GM18511 (cell line): ENCODE results near the gene HIPK2.
"Not testable (repeated sequence)": the region's sequence is repeated elsewhere in the genome, so short reads cannot be mapped to it uniquely, and the experiment has no call there.

ENCODE experiments used
- ATAC-seq: cut with Tn5 transposase; IDR thresholded peaks from one replicate; pipeline ENCODE4 v1.9.1; 2021; ENCODE audit warnings: mild to moderate bottlenecking, moderate library complexity; ENCODE audit not compliant: unreplicated experiment

The HIPK2 gene

DNA sequence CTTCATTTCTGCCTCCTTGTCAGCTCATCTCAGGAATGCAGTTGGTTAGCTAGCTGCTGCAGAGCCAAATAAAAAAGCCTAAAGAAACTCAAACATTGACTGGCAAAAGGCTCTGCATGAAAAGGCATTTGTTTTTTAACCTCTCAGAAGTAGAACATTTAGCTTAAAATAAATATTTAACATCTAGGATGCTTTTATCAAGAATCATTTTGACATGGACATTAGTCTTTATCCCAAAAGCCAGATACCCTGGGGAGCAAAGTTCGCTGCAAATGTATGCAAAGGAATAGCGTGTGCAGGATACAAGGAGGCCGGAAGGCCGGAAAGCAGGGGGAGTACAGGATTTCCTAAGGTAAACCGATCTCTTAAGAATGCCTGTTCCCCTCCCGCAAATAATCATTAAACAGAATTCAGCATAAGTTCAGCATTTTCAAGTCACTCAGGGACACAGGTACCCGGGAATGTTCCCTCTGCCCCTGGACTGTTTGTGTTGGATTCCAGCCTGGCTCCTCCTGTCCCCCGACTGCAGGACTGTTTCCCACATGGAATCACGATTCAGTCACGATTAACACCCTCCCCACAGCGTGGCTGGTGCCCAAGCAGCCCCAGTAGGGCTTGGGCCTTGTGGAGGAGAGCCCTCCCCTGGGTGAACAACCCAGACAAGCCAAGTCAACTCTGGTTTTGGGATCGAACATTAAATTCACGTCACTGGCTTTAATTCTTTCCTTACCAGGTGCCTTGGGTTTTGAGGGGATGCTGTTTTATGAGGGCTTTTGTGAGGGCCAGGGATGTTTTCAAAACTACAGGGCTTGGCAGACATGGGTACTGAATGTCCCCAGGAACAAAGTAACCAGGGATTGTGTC is 97.8 kb downstream of the HIPK2 start:
- ATAC-seq: no peak

DNA sequence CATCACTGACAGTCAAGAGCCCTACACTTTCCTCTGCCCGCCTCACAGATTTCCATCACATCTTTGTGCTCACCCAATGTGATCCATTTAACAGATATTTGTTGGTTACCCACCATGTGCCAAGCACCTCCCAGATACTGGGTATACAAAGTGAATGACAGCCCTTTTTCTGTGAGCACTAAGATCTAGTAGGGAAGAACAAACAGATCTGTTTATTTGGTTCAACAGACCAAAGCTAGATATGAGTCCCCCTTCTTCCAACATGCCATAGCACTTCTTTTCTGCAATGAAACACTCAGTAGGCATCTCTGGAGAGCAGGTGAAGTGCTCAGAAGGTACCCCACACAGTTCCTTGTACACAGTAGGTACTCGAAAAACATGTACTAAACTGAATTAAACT is 101.4 kb downstream of the HIPK2 start:
- ATAC-seq: no peak

DNA sequence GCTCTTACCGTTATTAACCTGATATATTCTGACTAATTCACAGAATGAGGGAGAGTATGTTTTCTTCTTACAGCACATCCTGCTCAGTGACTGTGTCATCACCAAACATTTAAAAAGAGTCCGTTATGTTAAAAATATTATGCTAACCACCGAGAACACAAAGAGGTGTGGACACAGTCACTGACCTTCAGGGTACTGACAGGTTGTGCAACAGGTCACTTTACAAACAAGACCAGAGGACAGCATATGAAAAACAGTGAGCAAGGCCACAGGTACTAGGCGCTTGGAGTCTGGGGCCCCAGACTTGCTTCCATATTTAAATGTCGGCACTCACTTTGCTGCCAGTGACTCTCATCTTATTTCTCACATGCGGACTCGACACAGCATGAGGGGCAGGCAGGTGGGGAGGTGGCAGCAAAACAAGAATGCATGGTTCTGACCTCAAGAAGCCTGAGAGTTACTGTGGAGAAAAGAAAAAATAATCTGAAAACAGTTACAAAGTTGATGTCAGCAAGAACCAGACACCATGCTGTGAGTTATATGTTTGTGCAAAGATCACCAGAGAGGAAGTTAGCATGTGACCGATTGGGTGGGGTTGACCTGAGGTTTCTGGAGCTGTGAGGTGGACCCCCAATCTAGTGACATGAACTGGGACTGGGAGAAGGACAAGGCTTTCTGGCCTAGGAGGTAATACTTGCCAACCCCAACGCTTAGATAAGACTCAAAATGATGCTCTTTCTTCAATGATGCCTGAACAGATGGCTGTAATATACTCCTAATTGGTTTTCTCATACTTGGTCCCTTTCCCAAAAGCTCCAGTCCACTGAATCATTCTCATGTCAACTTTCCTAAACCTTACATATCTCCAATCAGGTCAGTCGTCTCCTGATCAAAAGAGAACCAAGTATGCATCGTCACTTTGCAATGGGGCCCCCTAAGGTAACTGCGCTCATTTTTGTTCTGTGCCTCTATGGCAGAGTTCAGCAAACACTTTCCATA is 102.4 kb downstream of the HIPK2 start:
- no peak for ATAC-seq

DNA sequence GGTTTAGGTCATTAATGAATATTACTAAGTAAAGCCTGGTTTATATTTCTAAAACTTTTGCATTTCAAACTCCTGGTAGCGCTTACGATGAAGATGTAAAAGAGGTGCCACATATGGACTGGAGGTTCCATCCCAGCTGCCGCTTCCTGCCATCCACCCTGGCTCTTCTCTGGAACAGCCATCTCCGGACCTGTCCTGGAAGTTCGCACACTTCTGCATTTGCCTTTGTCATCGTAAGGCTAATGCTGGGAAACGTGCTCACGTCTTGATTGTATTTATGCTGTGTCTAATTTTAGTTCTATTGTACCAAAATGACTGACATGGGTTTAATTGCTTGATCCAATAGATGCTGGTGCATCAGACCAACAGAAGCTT is 103.1 kb downstream of the HIPK2 start:
- ATAC-seq: no peak

DNA sequence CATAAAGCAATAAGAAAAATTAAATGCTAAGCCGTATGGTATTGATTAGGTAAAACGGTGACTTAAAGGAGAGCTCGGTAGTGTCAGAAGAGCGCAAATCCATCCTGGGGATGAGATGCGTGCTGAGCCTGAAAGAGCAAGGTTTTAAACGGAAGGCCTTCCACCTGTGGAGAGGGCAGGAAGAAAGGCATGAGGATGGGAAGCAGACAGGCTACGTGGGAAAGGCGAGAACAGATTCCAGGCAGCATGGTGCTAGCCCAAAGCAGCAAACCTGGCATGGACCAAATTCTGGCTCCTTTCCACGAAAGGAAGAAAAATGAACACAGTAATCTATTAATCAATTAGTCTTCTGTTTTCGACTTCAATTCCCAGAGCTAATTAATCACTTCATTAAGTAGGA is 103.5 kb downstream of the HIPK2 start:
- ATAC-seq: no peak

DNA sequence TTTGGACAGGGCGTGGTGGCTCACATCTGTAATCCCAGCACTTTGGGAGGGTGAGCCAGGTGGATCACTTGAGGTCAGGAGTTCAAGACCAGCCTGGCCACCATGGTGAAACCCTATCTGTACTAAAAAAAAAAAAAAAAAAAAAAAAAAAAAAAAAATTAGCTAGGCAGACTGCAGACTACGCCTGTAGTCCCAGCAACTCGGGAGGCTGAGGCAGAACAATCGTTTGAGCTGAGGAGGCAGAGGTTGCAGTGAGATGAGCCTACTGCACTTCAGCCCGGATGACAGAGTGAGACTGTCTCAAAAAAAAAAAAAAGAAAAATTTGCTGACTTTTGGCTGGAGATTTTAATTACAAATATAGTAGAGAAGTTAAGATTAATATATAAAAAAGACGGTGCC is 104.0 kb downstream of the HIPK2 start:
- no peak for ATAC-seq

DNA sequence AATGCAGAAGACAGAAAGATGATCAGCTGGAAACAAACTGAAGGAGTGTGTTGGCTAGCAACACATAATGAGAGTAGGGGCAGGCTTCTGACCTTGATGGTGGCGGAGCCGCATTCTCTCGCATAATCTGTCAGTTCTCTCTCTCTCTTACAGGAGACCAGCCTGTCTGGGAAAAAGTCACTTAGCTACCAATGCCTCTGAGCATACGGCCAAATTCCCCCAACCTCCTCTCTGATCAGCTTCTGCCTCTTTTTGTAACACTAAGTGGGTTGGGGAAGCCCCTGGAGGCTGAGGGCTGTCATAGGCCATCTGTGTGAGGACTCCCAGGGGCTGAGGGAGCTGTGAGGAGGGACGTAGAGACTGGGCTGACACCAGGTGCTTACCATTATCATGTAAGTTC is 104.6 kb downstream of the HIPK2 start:
- ATAC-seq: peak; percentile 88

DNA sequence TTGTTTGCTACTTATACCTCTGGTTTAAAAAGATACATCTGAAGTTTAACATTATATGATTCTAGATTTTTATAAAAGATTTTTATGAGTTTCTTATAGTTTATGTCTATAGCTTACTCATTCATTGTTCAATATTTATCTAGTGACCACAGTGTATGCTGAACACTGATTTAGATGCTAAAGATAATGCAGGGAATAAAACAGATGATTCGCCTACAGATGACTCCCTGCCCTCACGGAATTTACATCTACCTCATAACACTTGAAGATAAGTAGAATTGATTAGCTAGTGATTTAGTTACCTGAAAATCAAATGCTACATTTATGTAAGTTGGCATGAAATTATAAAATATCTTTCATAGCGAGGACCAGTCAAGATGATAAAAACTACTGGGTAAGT is 105.8 kb downstream of the HIPK2 start:
- ATAC-seq: no peak

DNA sequence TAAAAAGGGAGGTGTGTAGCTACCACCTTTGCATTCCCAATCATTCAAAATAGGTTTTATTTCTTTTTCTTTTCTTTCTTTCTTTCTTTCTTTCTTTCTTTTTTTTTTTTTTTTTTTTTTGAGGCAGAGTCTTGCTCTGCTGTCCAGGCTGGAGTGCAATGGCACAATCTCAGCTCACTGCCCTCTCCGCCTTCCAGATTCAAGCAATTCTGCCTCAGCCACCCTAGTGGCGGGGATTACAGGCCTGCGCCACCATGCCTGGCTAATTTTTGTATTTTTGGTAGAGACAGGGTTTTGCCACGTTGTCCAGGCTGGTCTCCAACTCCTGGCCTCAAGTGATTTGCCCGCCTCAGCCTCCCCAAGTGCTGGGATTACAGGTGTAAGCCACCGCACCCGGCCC is 107.1 kb downstream of the HIPK2 start:
- not testable (repeated sequence) for ATAC-seq

DNA sequence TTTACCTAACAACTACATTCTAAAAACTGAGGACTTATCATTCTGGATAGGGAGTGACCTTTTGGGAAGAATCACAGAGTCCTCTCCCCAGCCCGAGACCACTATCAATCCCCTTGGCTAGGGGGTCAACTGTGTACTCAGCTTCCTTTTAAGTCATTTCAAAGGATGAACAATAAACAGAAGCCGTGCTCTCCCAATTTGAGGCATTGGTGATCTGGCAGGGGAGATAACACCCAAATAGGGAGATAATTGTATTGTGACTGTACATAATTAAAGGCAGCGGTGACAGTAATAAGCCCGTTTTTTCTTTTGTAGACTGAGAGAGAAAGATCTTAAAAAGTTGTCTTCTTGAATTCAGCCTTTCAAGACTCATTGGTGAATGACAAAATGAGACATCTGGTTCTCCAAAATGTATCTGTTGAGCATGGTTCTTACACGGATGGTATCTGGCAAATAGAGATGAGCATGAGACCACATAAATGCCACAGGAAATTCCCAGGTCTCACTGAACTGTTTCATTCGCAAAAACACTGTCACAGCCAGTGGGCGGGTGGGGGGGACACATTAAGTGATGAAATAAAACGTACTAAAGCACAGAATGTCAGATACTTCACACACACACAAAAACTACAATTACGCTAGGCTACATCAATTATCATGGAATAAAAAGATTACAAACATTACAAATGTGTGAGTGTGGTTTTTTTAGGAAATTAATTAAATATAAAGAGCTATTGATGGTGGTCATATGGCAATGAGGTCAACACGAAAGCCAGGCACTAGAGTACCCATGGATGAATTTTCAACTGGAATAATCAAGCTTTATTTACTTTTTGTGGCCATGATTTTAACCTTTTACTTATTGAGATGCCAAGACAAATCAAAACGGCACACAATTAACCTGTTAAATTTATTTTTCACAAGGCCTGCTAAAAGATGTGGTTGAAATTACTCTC is 108.4 kb downstream of the HIPK2 start:
- no peak for ATAC-seq

DNA sequence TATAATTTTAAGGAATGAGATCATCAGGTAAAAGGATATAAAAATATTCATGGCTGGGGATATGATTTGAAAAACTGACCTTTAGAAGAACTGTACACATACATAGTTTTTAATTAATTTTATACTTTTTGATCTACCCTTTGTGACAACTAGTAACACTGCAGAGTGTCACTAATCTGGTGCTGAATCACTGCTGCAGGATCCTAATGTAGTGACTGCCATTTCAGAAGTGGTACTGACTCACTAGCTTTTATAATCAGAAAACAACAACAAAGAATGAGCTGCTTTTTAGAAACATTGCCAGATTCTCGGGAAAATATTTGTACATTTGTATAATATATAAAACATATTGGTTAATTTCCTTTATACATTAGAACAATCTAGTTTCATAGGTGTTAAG is 110.4 kb downstream of the HIPK2 start:
- ATAC-seq: no peak

DNA sequence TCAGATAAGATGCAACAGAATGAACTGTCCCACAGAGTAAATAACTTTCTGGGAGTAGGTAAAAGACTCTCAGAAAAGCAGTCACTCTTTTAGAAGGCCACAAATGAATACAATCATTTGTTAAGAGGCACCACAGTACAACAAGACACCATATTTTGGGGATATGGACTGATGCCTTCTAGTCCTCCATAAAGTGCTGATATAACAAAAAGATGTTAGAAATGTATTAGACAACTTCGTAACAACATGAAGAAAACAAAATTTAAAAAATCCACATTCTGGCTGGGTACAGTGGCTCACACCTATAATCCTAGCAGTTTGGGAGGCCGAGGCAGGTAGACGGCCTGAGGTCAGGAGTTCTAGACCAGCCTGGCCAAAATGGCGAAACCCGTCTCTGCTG is 111.3 kb downstream of the HIPK2 start:
- no peak for ATAC-seq

DNA sequence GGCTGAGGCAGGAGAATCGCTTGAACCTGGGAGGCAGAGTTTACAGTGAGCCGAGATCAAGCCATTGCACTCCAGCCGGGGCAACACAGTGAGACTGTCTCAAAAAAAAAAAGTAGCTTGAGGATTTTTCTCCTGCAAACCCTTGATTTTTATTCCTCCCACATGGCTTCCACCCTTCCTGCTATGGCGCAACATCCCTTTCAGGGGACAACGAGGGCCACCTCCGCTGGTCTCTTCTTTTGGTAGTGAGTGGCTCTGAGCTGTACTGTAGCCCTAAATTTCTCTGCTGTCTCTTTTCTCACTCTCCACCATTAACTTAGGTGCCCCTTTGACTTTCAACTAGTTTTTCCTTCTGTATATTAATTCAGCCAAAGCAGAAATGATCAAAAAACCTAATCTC is 113.4 kb downstream of the HIPK2 start:
- no peak for ATAC-seq

DNA sequence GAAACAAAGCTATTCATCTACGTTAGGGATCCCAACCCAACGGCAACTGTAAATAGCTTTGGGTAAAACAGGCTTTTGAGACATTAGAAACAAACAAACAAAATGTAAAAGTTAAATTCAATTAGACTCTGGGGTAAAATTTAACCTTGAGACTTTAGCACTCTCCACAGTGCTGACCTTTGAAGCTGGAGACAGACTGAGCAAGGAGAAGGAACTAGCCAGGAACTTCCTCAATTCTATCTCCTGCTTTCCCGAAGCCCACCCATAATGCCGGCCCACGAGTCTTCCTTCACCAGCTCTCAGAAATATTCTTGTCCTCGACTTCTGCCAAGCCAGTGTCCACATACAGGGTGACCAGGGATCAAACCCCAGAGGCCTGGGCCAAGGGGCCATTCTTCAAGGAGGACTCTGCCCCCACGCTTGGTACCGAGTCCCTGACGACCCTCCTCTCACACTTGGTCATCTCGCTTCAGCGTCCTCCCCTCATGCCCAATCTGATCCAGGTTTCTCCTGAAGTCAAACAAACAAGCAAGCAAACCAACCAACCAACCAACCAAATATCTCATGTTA is 114.1 kb downstream of the HIPK2 start:
- ATAC-seq: no peak

DNA sequence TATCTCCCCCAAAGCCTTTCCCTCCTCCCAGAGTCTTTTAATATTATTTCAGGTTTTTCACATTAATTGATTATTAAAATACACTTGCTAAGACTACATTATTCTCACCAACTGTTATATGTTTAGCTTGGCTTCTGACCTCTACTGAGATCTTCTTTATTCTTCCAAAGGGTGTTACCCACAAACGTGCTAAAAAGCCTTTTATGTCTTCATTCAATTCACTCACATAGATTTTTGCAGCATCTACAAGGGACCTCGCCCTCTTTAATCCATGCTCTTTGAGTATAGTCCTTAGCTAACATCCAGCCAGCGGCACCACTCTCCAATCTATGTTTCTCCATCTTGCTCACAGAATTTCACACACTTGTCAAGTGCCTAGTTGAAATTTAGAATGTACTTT is 115.9 kb downstream of the HIPK2 start:
- no peak for ATAC-seq

DNA sequence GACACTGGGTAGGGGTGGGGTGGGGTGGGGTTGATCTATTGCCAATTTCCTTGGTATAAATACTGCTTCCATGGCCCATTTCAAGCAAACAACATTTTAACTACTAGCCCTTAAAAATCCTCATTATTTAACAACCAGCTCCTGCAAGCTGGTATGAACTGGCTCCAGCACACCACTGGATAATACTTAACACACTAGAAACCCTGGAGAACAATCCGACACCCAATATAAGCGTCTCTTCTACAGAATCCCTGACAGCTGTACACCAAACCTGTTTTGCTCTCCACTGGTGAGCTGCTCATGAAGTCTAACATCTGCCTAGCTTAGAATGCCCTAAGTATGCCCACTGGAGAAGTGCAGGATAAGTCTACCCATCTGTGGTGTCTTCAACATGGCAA is 116.8 kb downstream of the HIPK2 start:
- ATAC-seq: no peak

DNA sequence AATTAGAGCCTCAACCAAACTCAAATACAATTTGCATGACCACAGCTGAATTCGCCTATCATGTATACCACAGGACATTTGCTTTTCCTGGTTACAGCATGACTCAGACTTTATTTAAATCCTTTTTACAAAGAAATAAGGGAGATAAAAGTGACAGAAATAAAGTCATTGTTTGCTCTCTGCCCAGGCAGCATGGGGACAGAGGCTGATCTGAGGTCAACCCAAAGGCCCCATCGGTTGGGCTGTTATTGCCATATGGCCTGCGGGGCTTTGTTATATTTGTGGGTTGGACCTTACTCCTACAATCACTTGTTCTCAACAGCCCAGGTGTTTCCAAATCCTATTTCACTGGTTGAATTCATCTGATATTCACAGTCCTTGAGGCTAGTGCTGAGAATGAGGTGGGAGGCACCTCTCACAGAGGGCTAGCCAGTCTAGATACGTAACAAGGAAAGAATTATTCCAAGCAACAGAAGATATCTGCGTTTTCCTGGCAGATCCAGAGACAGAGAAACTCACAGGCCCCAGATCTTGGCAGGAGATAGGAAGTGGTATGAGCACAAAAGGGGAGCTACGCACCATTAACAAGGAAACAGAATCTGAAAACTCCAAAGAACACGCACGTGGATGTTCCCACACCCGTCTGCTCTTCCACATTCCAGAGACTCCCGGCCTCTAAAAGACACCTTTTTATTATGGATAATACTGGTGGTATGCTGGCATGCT is 117.3 kb downstream of the HIPK2 start:
- no peak for ATAC-seq

DNA sequence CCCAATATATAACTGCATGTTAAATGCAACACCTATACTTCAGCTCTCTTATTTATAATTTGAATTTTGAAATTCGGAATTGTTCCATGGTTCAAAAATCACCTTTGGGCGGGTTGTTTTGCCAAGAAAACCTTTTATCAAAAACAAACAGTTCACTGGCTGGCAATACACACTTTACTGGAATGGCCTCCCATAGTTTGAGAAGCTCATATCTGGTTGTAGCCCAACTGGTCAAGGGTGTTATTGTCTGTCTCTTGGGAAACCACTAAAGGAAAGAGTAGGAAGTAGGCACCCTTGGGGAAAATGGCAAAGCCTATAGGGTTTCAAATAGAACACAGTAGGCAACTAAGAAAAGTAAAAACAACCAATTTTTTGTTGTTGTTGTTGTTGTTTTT is 117.9 kb downstream of the HIPK2 start:
- ATAC-seq: no peak

DNA sequence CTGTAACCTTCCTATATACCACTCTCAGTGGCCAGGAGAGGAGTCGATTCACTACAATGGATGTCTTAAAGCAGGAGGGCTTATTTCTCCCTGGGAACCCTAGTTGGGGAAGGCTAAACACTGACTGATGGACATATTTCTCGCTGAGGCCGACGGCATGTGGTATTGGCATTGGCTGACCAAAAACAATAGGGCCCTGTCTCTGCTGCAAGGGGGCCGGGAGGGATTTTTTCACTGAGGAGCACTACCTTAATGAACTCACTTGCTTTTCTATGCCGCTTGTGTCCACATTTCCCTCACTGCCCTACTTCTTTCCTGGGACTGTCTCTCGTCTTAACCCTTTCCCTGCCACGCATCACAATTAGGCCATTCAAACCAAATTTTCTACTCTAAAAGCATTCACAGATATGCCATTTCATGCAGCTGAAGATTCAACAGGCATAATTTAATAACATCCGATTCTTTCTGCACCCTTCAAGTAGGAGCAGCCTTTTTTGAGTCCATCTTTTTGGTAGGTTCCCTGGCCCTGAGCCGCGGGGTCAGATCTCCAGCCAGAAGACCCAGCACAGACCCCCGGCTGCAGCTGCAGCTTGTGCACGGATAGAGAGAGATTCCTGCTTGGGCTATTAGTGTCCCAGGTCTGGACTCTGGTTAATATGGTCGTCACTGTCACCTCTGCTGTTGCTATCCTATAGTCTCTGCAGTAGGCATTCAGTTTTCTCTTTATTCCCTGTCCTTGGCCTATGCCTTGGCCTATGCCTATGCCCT is 118.7 kb downstream of the HIPK2 start:
- ATAC-seq: no peak
